ENCODE results near the gene BAIAP2L1.
"Not testable (repeated sequence)": the region's sequence is repeated elsewhere in the genome, so short reads cannot be mapped to it uniquely, and the experiment has no call there.

BAIAP2L1 gene, protein sequence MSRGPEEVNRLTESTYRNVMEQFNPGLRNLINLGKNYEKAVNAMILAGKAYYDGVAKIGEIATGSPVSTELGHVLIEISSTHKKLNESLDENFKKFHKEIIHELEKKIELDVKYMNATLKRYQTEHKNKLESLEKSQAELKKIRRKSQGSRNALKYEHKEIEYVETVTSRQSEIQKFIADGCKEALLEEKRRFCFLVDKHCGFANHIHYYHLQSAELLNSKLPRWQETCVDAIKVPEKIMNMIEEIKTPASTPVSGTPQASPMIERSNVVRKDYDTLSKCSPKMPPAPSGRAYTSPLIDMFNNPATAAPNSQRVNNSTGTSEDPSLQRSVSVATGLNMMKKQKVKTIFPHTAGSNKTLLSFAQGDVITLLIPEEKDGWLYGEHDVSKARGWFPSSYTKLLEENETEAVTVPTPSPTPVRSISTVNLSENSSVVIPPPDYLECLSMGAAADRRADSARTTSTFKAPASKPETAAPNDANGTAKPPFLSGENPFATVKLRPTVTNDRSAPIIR

DNA sequence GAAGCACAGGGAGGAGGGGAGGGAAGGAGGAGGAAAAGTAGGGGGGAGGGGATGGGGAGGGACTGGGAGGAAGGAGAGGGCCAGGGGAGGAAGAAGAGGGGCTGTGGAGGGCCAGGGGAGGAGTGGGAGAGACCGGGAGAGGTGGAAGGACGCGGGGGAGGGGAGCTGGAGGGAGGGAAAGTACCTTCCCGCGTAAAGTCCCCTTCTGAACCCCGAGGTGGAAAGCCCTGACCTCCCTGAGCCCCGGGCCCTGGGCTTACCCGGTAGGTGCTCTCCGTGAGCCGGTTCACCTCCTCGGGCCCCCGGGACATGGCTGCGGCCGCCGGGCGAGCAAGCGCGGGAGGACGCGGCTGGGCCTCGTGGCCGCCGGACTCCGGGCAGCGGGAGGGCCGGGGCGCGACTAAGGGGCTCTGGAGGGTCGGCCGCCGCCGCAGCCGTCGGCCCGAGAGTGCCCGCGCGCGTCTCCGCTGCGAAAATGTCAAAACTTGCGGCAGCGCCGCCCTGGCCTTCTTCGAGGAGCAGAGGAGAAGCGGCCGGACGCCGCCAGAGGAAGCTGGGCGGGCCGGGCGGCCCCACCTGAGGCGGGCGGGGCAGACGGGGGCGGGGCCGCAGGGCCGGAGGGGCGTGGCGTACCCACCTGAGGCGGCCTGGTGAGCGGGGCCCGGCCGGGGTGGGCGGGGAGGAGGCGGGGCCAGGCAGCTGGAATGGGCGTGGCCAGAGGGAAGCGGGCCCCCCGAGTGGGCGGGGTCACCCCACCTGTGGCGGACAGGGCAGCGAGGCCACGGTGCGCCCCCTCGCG lies at the start of gene BAIAP2L1:
TSS of gene BAIAP2L1 (minus strand) at position 549 of the 799 bp plus-strand sequence. CDS start at position 311, 238 bp downstream.
- FAIRE-seq = no peak
- DNase-seq (ENCODE audit: low spot score) = peak; percentile 84

GRCh38 chr7:98448766-98449165 lies 47.9 kb upstream of the BAIAP2L1 start:
- FAIRE-seq (no peak), DNase-seq (ENCODE audit: low spot score) (no peak)

GRCh38 chr7:98440992-98441391 lies 40.1 kb upstream of the BAIAP2L1 start:
- not testable (repeated sequence) for DNase-seq (ENCODE audit: low spot score); FAIRE-seq

- no peak for DNase-seq (ENCODE audit: low spot score)
- no peak for FAIRE-seq
These were observed 38.6 kb upstream of the BAIAP2L1 start for GRCh38 chr7:98439484-98439883.

GRCh38 chr7:98434087-98434486 lies 33.2 kb upstream of the BAIAP2L1 start:
- DNase-seq (ENCODE audit: low spot score) (no peak), FAIRE-seq (no peak)

DNA sequence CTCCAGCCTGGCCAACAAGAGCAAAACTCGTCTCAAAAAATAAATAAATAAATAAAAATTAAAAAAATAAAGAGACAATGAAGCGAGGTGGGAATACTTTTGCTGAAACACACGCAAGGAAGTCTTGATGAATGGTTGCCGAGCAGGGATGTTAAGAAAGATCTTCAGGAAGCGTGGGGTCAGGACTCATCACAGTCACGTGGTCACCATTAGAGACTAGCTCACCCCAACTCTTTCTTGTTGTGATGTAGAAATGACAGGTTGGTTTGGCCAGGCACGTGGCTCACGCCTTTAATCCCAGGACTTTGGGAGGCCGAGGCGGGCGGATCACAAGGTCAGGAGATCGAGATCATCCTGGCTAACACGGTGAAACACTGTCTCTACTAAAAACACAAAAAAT lies 28.9 kb upstream of the BAIAP2L1 start:
- no peak for FAIRE-seq
- DNase-seq (ENCODE audit: low spot score) = no peak

DNA sequence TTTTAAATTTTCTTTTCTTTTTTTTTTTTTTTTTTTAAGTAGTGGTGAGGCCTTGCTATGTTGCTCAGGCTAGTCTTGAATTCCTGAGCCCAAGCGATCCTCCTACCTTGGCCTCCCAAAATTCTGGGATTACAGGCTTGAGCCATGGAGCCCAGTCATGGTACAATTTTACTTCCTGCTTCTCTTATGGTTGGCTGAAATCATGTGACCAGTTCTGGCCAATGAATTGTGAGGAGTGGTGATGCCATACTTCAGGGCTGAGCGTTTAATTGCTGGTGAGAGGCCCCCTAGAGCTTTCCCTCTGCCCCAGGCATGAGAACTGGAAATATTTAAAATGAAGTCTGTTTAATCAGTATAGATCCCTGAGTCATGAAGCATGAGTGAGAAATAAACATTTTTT lies 22.2 kb upstream of the BAIAP2L1 start:
- no peak for FAIRE-seq
- DNase-seq (ENCODE audit: low spot score) = peak; percentile 45

DNA sequence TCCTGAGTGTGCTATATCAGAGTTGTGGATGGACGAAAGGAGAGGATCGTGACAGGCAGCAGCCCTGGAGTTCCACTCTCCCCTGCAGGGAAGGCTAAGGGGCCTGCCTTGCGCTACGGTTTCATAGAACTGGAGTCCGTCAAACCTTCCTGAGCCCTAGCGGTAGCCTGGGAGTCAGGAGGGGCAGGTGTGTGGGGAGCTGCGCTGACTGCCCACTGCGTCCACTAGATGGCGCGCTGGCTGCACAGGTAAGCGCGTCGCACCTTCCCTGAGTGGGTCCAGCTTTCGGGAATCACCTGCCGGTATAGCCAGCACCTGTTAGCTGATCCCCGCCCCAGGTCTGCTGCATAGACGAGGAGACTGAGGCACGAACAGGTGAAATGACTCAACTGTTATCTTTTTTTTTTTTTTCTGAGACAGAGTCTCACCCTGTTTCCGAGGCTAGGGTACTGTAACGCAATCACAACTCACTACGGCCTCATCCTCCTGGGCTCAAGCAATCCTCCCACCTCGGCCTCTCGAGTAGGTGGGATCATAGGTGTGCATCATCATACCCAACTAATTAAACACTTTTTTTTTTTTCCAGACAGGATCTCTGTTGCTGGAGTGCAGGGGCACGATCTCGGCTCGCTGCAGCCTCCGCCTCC lies 20.2 kb upstream of the BAIAP2L1 start:
- DNase-seq (ENCODE audit: low spot score) = peak; percentile 61
- FAIRE-seq = no peak

- DNase-seq (ENCODE audit: low spot score); FAIRE-seq: not testable (repeated sequence)
These were observed 19.1 kb upstream of the BAIAP2L1 start for GRCh38 chr7:98419988-98420387.

DNA sequence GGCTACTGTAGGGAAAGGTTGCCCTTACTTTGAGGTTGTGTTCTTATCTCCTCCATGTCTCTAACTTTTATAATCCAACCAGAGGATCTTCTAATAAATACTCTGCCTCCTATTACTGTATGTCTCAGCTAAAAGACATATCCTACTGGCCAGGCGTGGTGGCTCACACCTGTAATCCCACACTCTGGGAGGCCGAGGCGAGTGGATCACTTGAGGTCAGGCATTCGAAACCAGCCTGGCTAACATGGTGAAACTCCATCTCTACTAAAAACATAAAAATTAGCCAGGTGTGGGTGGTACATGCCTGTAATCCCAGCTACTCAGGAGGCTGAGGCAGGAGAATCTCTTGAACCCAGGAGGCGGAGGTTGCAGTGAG lies 18.4 kb upstream of the BAIAP2L1 start:
- DNase-seq (ENCODE audit: low spot score); FAIRE-seq: not testable (repeated sequence)

GRCh38 chr7:98418636-98419315 lies 17.9 kb upstream of the BAIAP2L1 start:
- peak; percentile 100 for DNase-seq (ENCODE audit: low spot score)
- FAIRE-seq = peak; percentile 90

- peak; percentile 73 for DNase-seq (ENCODE audit: low spot score)
These were observed 17.4 kb upstream of the BAIAP2L1 start for GRCh38 chr7:98418271-98418635.

GRCh38 chr7:98417604-98418270 lies 16.8 kb upstream of the BAIAP2L1 start:
- not testable (repeated sequence) for FAIRE-seq; DNase-seq (ENCODE audit: low spot score)

More at GRCh38 chr7:98418271-98418635, 17.4 kb upstream of the BAIAP2L1 start:
- no peak for FAIRE-seq

DNA sequence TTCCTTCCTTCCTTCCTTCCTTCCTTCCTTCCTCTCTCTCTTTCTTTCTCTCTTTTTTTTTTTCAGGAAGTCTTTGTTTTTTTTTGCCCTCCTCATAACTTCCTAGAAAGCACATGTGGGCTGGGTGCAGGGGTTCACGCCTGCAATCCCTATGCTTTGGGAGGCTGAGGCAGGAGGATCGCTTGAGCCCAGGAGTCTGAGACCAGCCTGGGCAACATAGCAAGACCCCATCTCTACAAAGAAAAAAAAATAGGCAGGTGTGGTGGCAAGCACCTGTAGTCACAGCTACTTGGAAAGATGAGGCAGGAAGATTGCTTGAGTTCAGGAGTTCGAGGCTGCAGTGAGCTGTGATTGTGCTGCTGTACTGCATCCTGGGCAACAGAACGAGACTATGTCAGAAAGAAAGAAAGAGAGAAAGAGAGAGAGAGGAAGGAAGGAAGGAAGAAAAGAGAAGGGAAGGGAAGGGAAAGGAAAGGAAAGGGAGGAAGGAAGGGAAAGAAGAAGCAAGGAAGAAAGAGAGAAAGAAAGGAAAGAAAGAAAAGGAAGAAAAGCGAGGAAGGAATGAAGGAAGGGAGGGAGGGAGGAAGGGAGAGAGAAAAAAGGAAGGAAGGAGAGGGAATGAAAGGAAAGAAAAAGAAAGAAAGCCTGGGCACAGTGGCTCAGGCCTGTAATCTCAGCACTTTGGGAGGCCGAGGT lies 13.5 kb upstream of the BAIAP2L1 start:
- DNase-seq (ENCODE audit: low spot score) = no peak
- FAIRE-seq = no peak

DNA sequence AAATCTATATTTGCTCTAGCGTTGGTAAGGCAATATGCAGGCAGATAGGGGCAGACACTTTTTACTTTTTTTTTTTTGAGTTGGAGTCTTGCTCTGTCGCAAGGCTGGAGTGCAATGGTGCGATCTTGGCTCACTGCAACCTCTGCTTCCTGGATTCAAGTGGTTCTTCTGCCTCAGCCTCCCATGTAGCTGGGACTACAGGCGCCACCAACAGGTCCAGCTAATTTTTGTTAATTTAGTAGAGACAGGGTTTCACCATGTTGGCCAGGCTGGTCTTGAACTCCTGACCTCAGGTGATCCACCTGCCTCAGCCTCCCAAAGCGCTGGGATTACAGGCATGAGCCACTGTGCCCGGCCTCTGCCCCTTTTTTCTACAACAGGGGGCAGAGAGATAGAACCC lies 12.8 kb upstream of the BAIAP2L1 start:
- DNase-seq (ENCODE audit: low spot score); FAIRE-seq: not testable (repeated sequence)

GRCh38 chr7:98409843-98410242 lies 9.0 kb upstream of the BAIAP2L1 start:
- DNase-seq (ENCODE audit: low spot score) (no peak), FAIRE-seq (no peak)

GRCh38 chr7:98408146-98408545 lies 7.3 kb upstream of the BAIAP2L1 start:
- not testable (repeated sequence) for FAIRE-seq; DNase-seq (ENCODE audit: low spot score)

- no peak for DNase-seq (ENCODE audit: low spot score)
- FAIRE-seq = no peak
These were observed 5.9 kb upstream of the BAIAP2L1 start for GRCh38 chr7:98406827-98407226.

GRCh38 chr7:98404840-98405239 lies 4.0 kb upstream of the BAIAP2L1 start:
- FAIRE-seq (no peak), DNase-seq (ENCODE audit: low spot score) (no peak)
